Measurements from ENCODE around the gene SLC13A2. TPM values are rescaled to one million over a fixed set of nuclear protein-coding genes. Genes with fewer than 3 reads are reported as not detected.

SLC13A2 gene
- polyA plus RNA-seq, 1 donor: 10.7 TPM

GRCh38 chr17:28524476-28525424 is 51.3 kb downstream of the SLC13A2 start:
- Histone ChIP-seq H3K27me3 (ENCODE audit: control insufficient read depth, insufficient read depth, low read length) (no peaks in the 10 kb centered on the region), H3K4me3 (ENCODE audit: low read length) (no peak overlapping the region), H3K36me3 (ENCODE audit: control insufficient read depth, insufficient read depth, low read length) (no peaks in the 10 kb centered on the region), H3K27ac (ENCODE audit: low read length) (peak overlapping the region; percentile 76), H3K9me3 (ENCODE audit: control insufficient read depth, low read depth, low read length) (peaks cover 4% of the 10 kb centered on the region), H3K4me1 (ENCODE audit: control insufficient read depth, insufficient read depth, low read length) (peaks cover 28% of the 10 kb centered on the region)
- DNase-seq: peak; percentile 54 to 85
- no CpG with 5 or more reads among the region's 25 CpGs for WGBS (ENCODE audit: insufficient coverage, low lambda C conversion rate)

DNA sequence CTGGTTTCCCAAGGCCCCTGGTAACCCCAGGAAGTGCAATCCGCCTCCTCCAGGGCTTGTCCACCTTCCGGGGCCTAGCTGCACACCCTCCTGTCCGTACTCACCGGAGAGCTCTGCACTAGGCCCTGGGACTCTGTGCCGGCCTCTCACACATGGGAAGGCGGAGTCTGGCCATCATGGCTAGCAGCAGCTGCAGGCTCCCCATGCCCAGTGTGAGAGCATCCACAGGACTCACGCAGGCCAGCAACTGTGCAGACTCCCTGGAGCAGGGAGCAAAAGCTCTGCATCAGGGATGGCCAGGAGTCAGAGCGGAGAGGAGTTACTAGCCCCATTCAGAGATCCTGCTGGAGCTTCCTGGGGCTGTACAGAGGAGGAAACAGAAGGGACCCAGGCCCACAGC is 52.9 kb downstream of the SLC13A2 start:
- H3K27ac ChIP-seq (ENCODE audit: low read length): no peak overlapping the region
- H3K36me3 ChIP-seq (ENCODE audit: control insufficient read depth, insufficient read depth, low read length): no peaks in the 10 kb centered on the region
- no peak overlapping the region for H3K4me3 ChIP-seq (ENCODE audit: low read length)
- H3K9me3 ChIP-seq (ENCODE audit: control insufficient read depth, low read depth, low read length): peaks cover 4% of the 10 kb centered on the region
- H3K27me3 ChIP-seq (ENCODE audit: control insufficient read depth, insufficient read depth, low read length): no peaks in the 10 kb centered on the region
- no peak for DNase-seq
- whole genome bisulfite sequencing (ENCODE audit: insufficient coverage, low lambda C conversion rate): no CpG with 5 or more reads among the region's 8 CpGs
- H3K4me1 ChIP-seq (ENCODE audit: control insufficient read depth, insufficient read depth, low read length): peaks cover 28% of the 10 kb centered on the region

- no peak for DNase-seq
- no peaks in the 10 kb centered on the region for H3K36me3 ChIP-seq (ENCODE audit: control insufficient read depth, insufficient read depth, low read length)
These were observed 53.8 kb downstream of the SLC13A2 start for GRCh38 chr17:28527181-28527681.

GRCh38 chr17:28527859-28528258 is 54.4 kb downstream of the SLC13A2 start:
- H3K9me3 ChIP-seq (ENCODE audit: control insufficient read depth, low read depth, low read length): peaks cover 4% of the 10 kb centered on the region
- no CpG with 5 or more reads among the region's 2 CpGs for WGBS (ENCODE audit: insufficient coverage, low lambda C conversion rate)
- H3K36me3 ChIP-seq (ENCODE audit: control insufficient read depth, insufficient read depth, low read length): no peaks in the 10 kb centered on the region
- no peak overlapping the region for H3K27ac ChIP-seq (ENCODE audit: low read length)
- H3K4me3 ChIP-seq (ENCODE audit: low read length): no peak overlapping the region
- H3K4me1 ChIP-seq (ENCODE audit: control insufficient read depth, insufficient read depth, low read length): peaks cover 28% of the 10 kb centered on the region
- H3K27me3 ChIP-seq (ENCODE audit: control insufficient read depth, insufficient read depth, low read length): no peaks in the 10 kb centered on the region
- no peak for DNase-seq

More at GRCh38 chr17:28527181-28527681, 53.8 kb downstream of the SLC13A2 start:
- no CpG with 5 or more reads among the region's 2 CpGs for WGBS (ENCODE audit: insufficient coverage, low lambda C conversion rate)
- Histone ChIP-seq H3K27ac (ENCODE audit: low read length) (no peak overlapping the region), H3K4me1 (ENCODE audit: control insufficient read depth, insufficient read depth, low read length) (peaks cover 28% of the 10 kb centered on the region), H3K9me3 (ENCODE audit: control insufficient read depth, low read depth, low read length) (peaks cover 4% of the 10 kb centered on the region), H3K27me3 (ENCODE audit: control insufficient read depth, insufficient read depth, low read length) (no peaks in the 10 kb centered on the region), H3K4me3 (ENCODE audit: low read length) (no peak overlapping the region)

- peaks cover 4% of the 10 kb centered on the region for H3K9me3 ChIP-seq (ENCODE audit: control insufficient read depth, low read depth, low read length)
- peaks cover 28% of the 10 kb centered on the region for H3K4me1 ChIP-seq (ENCODE audit: control insufficient read depth, insufficient read depth, low read length)
- H3K27ac ChIP-seq (ENCODE audit: low read length): no peak overlapping the region
- DNase-seq: no peak
- H3K4me3 ChIP-seq (ENCODE audit: low read length): no peak overlapping the region
- H3K36me3 ChIP-seq (ENCODE audit: control insufficient read depth, insufficient read depth, low read length): no peaks in the 10 kb centered on the region
- no CpG with 5 or more reads among the region's 9 CpGs for WGBS (ENCODE audit: insufficient coverage, low lambda C conversion rate)
- no peaks in the 10 kb centered on the region for H3K27me3 ChIP-seq (ENCODE audit: control insufficient read depth, insufficient read depth, low read length)
These were observed 55.0 kb downstream of the SLC13A2 start for GRCh38 chr17:28528327-28529012.

DNA sequence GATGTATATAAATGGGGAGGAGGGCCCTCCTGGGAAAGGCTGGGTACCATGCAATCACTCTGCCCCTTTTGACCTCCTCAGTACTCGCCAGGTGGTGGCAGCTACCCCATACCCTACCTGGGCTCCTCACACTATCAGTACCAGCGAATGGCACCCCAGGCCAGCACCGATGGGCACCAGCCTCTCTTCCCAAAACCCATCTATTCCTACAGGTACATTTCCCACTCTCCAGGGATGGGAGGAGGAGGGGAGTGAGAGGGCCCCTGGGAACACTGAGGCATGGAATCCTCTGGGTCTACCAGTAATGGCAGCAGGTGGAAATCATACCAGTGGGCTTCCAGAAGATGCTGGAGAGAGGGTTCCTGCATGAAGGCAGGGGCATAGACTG is 55.6 kb downstream of the SLC13A2 start:
- H3K27me3 ChIP-seq (ENCODE audit: control insufficient read depth, insufficient read depth, low read length): no peaks in the 10 kb centered on the region
- no peak overlapping the region for H3K4me3 ChIP-seq (ENCODE audit: low read length)
- H3K9me3 ChIP-seq (ENCODE audit: control insufficient read depth, low read depth, low read length): peaks cover 4% of the 10 kb centered on the region
- DNase-seq: no peak
- H3K27ac ChIP-seq (ENCODE audit: low read length): no peak overlapping the region
- no CpG with 5 or more reads among the region's 3 CpGs for WGBS (ENCODE audit: insufficient coverage, low lambda C conversion rate)
- no peaks in the 10 kb centered on the region for H3K36me3 ChIP-seq (ENCODE audit: control insufficient read depth, insufficient read depth, low read length)
- peaks cover 28% of the 10 kb centered on the region for H3K4me1 ChIP-seq (ENCODE audit: control insufficient read depth, insufficient read depth, low read length)

DNA sequence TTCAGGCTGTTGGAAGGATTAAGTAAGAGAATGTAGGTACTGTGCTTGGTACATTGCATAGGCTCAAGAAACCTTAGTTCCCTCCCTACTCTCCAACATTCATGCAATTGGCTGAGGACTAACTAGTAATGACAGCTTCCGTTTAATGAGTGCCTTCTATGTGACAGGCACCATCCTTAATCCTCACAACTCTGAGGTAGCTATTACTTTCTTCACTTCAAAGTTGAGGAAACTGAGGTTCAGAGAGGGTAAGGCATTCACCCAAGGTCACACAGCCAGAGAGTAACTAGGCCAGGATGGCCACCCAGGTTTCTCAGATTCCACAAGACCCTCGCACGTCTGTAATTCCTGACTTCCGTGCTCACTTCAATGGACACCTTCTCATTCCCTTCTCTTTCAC is 56.8 kb downstream of the SLC13A2 start:
- no peak overlapping the region for H3K4me3 ChIP-seq (ENCODE audit: low read length)
- no CpG with 5 or more reads among the region's 4 CpGs for WGBS (ENCODE audit: insufficient coverage, low lambda C conversion rate)
- H3K27ac ChIP-seq (ENCODE audit: low read length): no peak overlapping the region
- DNase-seq: no peak
- H3K27me3 ChIP-seq (ENCODE audit: control insufficient read depth, insufficient read depth, low read length): no peaks in the 10 kb centered on the region
- H3K4me1 ChIP-seq (ENCODE audit: control insufficient read depth, insufficient read depth, low read length): peaks cover 19% of the 10 kb centered on the region
- no peaks in the 10 kb centered on the region for H3K9me3 ChIP-seq (ENCODE audit: control insufficient read depth, low read depth, low read length)
- H3K36me3 ChIP-seq (ENCODE audit: control insufficient read depth, insufficient read depth, low read length): no peaks in the 10 kb centered on the region

GRCh38 chr17:28530926-28531325 is 57.5 kb downstream of the SLC13A2 start:
- Histone ChIP-seq H3K4me1 (ENCODE audit: control insufficient read depth, insufficient read depth, low read length) (peaks cover 12% of the 10 kb centered on the region), H3K36me3 (ENCODE audit: control insufficient read depth, insufficient read depth, low read length) (no peaks in the 10 kb centered on the region), H3K27ac (ENCODE audit: low read length) (no peak overlapping the region), H3K4me3 (ENCODE audit: low read length) (no peak overlapping the region), H3K27me3 (ENCODE audit: control insufficient read depth, insufficient read depth, low read length) (no peaks in the 10 kb centered on the region), H3K9me3 (ENCODE audit: control insufficient read depth, low read depth, low read length) (no peaks in the 10 kb centered on the region)
- WGBS (ENCODE audit: insufficient coverage, low lambda C conversion rate): no CpG with 5 or more reads among the region's 7 CpGs
- no peak for DNase-seq

- H3K27me3 ChIP-seq (ENCODE audit: control insufficient read depth, insufficient read depth, low read length): no peaks in the 10 kb centered on the region
- H3K4me1 ChIP-seq (ENCODE audit: control insufficient read depth, insufficient read depth, low read length): peaks cover 4% of the 10 kb centered on the region
- no CpG with 5 or more reads among the region's 7 CpGs for WGBS (ENCODE audit: insufficient coverage, low lambda C conversion rate)
- no peaks in the 10 kb centered on the region for H3K9me3 ChIP-seq (ENCODE audit: control insufficient read depth, low read depth, low read length)
- H3K36me3 ChIP-seq (ENCODE audit: control insufficient read depth, insufficient read depth, low read length): no peaks in the 10 kb centered on the region
- H3K27ac ChIP-seq (ENCODE audit: low read length): no peak overlapping the region
- no peak overlapping the region for H3K4me3 ChIP-seq (ENCODE audit: low read length)
- no peak for DNase-seq
These were observed 58.9 kb downstream of the SLC13A2 start for GRCh38 chr17:28532050-28532960.

Data from large intestine (tissue), 3 donors.